NK-92 treated with Interleukin-12 subunit alpha and Interleukin-12 subunit beta, amount 100 ng/mL, for 24 hours (cell line): Measurements from ENCODE around the gene CATSPERZ.
"Not testable (repeated sequence)": the region's sequence is repeated elsewhere in the genome, so short reads cannot be mapped to it uniquely, and the experiment has no call there.

Experiments used
- DNase-seq: peaks from one replicate; lab custom pipeline; 2025; lab: John Stamatoyannopoulos, UW

The CATSPERZ gene

DNA sequence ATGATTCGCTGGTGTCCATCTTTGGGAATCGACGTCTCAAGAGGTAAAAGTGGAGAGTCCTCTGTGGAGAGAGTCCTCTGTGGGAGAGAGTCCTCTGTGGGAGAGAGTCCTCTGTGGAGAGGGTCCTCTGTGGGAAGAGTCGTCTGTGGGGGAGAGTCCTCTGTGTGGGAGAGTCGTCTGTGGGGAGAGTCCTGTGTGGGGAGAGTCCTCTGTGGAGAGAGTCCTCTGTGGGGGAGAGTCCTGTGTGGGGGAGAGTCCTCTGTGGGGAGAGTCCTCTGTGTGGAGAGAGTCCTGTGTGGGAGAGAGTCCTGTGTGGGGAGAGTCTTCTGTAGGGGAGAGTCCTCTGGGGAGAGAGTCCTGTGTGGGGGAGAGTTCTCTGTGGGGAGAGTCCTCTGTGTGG, 20.9 kb downstream of the CATSPERZ start:
- no peak for DNase-seq

GRCh38 chr11:64321533-64321932, 21.4 kb downstream of the CATSPERZ start:
- no peak for DNase-seq

DNA sequence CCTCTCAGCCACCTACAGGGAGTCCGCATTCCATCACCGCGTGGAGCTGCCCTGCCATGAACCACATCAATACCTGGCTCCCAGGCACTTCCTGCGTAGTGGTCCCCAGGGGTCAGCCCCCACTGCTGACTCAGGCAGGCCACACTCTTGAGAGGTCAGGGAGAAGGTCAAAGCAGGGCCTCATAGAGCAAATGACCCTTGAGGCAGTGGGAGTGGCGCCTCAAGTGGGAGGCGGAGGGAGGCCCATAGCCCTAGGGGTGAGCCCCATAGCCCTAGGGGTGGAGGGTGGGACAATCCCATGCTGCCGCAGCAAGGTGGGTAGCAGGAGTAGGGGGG, 22.7 kb downstream of the CATSPERZ start:
- no peak for DNase-seq

DNA sequence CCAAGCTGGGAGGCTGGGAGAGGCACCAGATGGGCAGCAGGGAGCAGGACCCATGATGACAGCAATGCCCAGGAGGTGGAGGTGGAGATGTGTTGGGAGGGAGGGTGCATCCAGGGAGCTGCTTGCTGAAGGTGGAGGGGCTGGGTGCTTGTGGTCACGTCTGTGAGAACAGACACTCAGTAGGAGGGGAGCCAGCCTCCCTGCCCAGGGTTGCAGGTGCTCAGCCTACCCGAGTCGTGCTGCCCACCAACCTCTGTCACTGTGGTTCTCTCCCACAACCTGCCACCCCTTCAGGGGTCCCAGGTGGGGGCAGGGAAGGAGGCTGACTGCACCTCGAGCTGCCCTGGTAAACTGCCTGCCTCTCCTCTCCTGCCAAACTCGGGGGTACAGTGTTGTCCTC, 23.2 kb downstream of the CATSPERZ start:
- DNase-seq = no peak

GRCh38 chr11:64323984-64324383, 23.8 kb downstream of the CATSPERZ start:
- DNase-seq = not testable (repeated sequence)

DNA sequence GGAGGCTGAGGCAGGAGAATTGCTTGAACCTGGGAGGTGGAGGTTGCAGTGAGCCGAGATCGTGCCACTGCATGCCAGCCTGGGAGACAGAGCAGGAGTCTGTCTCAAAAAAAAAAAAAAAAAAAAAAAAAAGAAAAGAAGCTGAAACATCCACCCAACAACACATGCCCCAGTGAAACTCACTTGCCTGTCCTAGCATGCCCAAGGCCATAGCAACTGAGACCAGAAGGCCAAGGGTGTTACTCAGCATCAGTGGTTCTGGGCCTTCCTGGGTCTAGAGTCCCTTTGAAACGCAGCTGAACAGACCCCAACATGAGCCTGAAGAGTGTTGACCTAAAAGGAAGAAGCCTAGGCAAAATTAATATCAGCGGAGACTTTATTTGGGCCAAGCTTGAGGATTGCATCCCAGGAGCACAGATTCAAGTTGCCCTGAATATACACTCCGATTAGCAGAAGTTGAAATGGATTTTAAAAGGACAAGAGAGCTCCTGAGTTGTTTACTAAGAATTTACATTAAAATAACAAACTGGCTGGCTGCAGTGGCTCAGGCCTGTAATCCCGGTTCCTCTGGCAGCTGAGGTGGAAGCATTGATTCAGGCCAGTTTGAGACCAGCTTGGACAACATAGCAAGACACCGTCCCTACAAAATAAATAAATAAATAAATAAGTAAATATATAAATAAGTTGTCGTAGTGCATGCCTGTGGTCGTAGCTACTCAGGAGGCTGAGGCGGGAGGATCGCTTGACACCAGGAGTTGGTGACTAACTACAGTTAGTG, 24.7 kb downstream of the CATSPERZ start:
- DNase-seq = no peak

DNA sequence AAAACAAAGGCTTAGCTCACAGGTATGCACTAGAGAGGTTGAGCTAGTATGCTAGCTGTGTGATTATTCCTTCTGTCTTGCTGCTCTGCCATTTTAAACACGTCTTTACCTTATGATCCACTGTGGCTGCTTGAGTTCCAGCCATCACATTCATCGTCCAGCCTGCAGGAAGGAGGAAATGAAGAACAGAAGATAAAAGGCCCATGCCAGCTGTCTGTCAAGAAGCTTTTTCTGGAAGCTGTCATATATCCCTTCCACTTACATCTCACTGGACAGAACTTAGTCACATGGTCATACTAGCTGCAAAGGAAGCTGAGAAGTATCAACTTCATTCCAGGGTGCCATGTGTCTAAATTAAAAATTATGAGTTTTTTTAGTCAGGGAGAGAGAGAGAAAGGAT, 27.2 kb downstream of the CATSPERZ start:
- no peak for DNase-seq

DNA sequence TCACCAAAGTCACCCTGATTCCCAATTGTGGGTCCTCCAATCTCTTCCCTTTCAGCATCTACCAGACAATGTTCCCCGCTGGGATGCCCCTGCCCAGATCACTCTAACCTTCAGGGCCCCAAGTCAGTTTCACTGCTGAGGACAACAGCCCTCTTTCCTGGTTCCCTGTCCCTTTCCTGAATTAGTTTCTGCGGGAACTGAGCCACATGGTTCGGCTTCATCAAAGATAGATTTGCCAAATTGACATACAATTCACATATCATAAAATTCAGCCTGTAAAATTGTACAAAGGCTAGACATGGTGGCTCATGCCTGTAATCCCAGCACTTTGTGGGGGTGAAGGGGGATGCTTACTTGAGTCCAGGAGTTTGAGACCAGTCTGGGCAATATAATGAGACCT, 27.8 kb downstream of the CATSPERZ start:
- DNase-seq = no peak

DNA sequence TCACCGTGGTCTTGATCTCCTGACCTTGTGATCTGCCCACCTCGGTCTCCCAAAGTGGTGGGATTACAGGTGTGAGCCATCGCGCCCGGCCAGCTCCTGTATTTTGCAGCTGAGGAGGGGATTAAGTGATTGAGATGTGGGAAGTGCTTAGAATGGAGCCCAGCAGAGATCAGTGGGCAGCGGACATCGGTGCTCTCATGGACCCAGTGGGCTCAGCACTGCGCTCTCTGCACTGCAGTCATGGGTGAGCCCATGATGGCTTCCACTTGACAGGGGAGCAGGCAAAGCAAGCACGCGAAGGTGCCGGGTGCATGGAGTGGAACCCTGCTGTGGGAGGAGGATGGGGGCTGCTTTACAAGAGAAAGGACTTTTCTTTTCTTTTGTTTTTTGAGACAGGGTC, 30.7 kb downstream of the CATSPERZ start:
- DNase-seq = no peak

GRCh38 chr11:64331569-64332371, 31.6 kb downstream of the CATSPERZ start:
- peak; percentile 92 for DNase-seq

DNA sequence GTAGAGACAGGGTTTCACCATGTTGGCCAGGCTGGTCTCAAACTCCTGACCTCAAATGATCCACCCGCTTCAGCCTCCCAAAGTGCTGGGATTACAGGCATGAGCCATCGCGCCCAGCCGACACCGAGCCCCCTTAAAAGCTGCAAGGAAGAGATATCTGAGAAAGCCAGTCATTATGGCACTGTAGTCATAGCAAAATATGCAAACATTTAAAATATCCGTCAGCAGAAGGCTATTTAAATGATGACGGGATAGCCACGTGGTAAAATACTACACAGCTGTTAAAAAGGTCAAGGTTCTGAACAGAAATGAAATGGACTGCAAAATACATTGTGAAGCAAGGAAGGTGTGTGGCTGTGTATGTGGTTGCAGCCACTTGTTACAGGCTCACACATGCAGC, 33.4 kb downstream of the CATSPERZ start:
- DNase-seq = no peak

GRCh38 chr11:64334764-64335735, 34.9 kb downstream of the CATSPERZ start:
- peak; percentile 85 for DNase-seq

DNA sequence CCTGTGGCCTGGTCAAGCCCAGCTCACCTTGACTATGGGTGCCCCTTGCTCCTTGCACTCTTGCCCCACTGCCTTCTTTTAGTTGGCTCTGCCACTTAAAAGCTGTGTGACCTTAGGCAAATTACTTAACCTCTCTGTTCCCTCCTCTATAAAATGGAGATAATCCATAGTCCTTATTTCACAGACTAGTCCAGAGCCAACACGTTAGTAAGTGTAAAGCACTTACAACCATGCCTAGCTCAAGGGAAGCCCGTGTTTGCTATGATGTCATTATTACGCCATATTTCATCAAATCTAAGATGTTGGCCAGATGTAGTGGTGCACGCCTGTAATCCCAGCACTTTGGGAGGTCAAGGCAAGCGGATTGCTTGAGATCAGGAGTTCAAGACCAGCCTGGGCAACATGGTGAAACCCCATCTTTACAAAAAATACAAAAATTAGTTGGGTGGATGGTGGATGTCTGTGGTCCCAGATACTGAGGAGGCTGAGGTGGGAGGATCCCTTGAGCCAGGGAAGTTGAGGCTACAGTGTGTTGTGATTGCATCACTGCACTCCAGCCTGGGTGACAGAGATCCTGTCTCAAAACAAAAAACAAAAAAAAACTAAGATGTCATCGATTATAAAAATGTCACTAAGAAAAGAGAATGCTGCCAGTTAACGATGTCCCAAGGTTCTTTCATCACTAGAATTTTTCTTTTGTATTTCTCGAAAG, 37.5 kb downstream of the CATSPERZ start:
- no peak for DNase-seq

- DNase-seq = no peak
These were observed 38.6 kb downstream of the CATSPERZ start for GRCh38 chr11:64338716-64339115.

GRCh38 chr11:64339286-64339685, 39.1 kb downstream of the CATSPERZ start:
- DNase-seq = no peak

GRCh38 chr11:64339754-64340408, 39.7 kb downstream of the CATSPERZ start, which contains the start of gene CCDC88B:
CCDC88B (plus strand) TSS chr11:64340204; CDS start chr11:64340267, 63 bp downstream.
- DNase-seq = peak; percentile 90

- peak; percentile 55 for DNase-seq
These were observed 40.6 kb downstream of the CATSPERZ start for GRCh38 chr11:64340671-64341335.

DNA sequence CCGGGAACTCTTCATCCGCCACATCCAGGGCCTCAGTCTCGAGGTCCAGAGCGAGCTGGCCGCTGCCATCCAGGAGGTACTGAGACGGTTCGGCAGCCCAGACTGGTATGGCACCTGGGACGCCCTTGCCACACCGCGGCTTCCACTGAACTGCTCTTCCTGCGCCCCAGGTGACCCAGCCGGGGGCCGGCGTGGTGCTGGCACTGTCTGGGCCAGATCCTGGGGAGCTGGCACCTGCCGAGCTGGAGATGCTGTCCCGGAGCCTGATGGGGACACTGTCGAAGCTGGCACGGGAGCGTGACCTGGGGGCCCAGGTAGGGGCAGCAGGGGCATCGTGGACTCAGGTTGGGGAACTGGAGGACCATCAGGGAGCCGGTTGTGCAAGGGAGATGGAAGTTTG, 41.3 kb downstream of the CATSPERZ start:
- no peak for DNase-seq

GRCh38 chr11:64341851-64342791, 42.0 kb downstream of the CATSPERZ start:
- DNase-seq = no peak
